HepG2 (cell line): ENCODE measurements around the gene RSKR. TPM values are rescaled to one million over a fixed set of nuclear protein-coding genes. Genes with fewer than 3 reads are reported as not detected.

Experiments
- ELF3 ChIP-seq: IDR thresholded peaks from 2 replicates; pipeline ENCODE4 v1.6.1; 2016; ENCODE audit warnings: missing genetic modification reagents, missing compliant biosample characterization
- FIP1L1 ChIP-seq: fragments of 200-400 bp; formaldehyde crosslinking; IDR thresholded peaks from 2 replicates; pipeline ENCODE4 v1.6.1; 2018; ENCODE audit warnings: low read depth, mild to moderate bottlenecking, low read length, moderate library complexity, borderline replicate concordance; ENCODE audit not compliant: insufficient read depth
- GABPB1 ChIP-seq: IDR thresholded peaks from 2 replicates; pipeline ENCODE4 v1.6.1; 2016; ENCODE audit warnings: mild to moderate bottlenecking, missing genetic modification reagents, moderate library complexity, missing compliant biosample characterization
- KDM5B ChIP-seq: sonication (generic); formaldehyde crosslinking; IDR thresholded peaks from 2 replicates; pipeline ENCODE4 v1.4.0; 2020; ENCODE audit warnings: missing genetic modification reagents, mild to moderate bottlenecking, borderline replicate concordance
- MED8 ChIP-seq: sonication (generic); formaldehyde crosslinking; IDR thresholded peaks from 2 replicates; pipeline ENCODE4 v1.8.1; 2023; ENCODE audit warnings: mild to moderate bottlenecking, missing genetic modification reagents; ENCODE audit not compliant: insufficient replicate concordance
- PAWR ChIP-seq: sonication (generic); formaldehyde crosslinking; IDR thresholded peaks from 2 replicates; pipeline ENCODE4 v1.4.0; 2020; ENCODE audit warnings: missing genetic modification reagents, mild to moderate bottlenecking, borderline replicate concordance
- RXRA ChIP-seq: sonication (generic); formaldehyde crosslinking; IDR thresholded peaks from 2 replicates; pipeline ENCODE4 v1.5.1; 2020; ENCODE audit warnings: missing genetic modification reagents
- ZFP37 ChIP-seq: sonication (generic); formaldehyde crosslinking; IDR thresholded peaks from 2 replicates; pipeline ENCODE4 v1.4.0; 2020; ENCODE audit warnings: missing genetic modification reagents, borderline replicate concordance
- ZNF292 ChIP-seq: sonication (generic); formaldehyde crosslinking; IDR thresholded peaks from 2 replicates; pipeline ENCODE4 v1.8.1; 2022; ENCODE audit warnings: mild to moderate bottlenecking, low read depth, missing genetic modification reagents, borderline replicate concordance
- ZNF333 ChIP-seq: sonication (generic); formaldehyde crosslinking; IDR thresholded peaks from 2 replicates; pipeline ENCODE4 v1.4.0; 2020; ENCODE audit warnings: mild to moderate bottlenecking, missing genetic modification reagents, borderline replicate concordance
- ZNF34 ChIP-seq: sonication (generic); formaldehyde crosslinking; IDR thresholded peaks from 2 replicates; pipeline ENCODE4 v1.4.0; 2020; ENCODE audit warnings: mild to moderate bottlenecking, missing genetic modification reagents, borderline replicate concordance
- ZNF367 ChIP-seq: sonication (generic); formaldehyde crosslinking; IDR thresholded peaks from 2 replicates; pipeline ENCODE4 v1.4.0; 2020; ENCODE audit warnings: missing genetic modification reagents, borderline replicate concordance
- ZNF451 ChIP-seq: sonication (generic); formaldehyde crosslinking; IDR thresholded peaks from 2 replicates; pipeline ENCODE4 v1.5.0; 2020; ENCODE audit warnings: mild to moderate bottlenecking, missing genetic modification reagents
- polyA plus RNA-seq, 8 experiments: library from polyadenylated mRNA; depleted of rRNA in 3 of 8; stranded (reverse) in 7 of 8; unstranded in 1 of 8; fragments of >200 nt; fragmentation: Illumina TruSeq in 4 of 8; extraction: Trizol in 4 of 8; gene quantifications; 2 replicates each; pipeline versions ENCODE4 v1.2.1 to v1.2.3, GENCODE V29; 2011 to 2016; ENCODE audit warnings: low read depth in 4 of 8, missing spikeins in 1 of 8, mixed read lengths in 1 of 8; ENCODE audit not compliant: insufficient read depth in 1 of 8
- total RNA-seq, 5 experiments: library from RNA; depleted of rRNA; stranded (reverse); fragments of >200 nt; fragmentation: Illumina TruSeq; extraction: Trizol; gene quantifications; 2 replicates each; pipeline ENCODE4 v1.2.3, GENCODE V29; 2016; ENCODE audit warnings: low read depth in 1 of 5
- TF ChIP-seq, protein P1 (sequence below): sonication (generic); formaldehyde crosslinking; IDR thresholded peaks from one replicate; pipeline ENCODE4 v1.5.1; 2020; ENCODE audit warnings: mild to moderate bottlenecking, missing genetic modification reagents; ENCODE audit errors: not compliant biosample characterization
- TF ChIP-seq, protein P2 (sequence below): sonication (generic); formaldehyde crosslinking; IDR thresholded peaks from 2 replicates; pipeline ENCODE4 v1.4.0; 2020; ENCODE audit warnings: mild to moderate bottlenecking, missing genetic modification reagents
- TF ChIP-seq, protein P3 (sequence below): sonication (generic); formaldehyde crosslinking; IDR thresholded peaks from 2 replicates; pipeline ENCODE4 v1.8.0; 2023; ENCODE audit warnings: mild to moderate bottlenecking, missing genetic modification reagents
- TF ChIP-seq, protein P4 (sequence below): sonication (generic); formaldehyde crosslinking; IDR thresholded peaks from 2 replicates; pipeline ENCODE4 v1.5.0; 2020; ENCODE audit warnings: missing genetic modification reagents

The RSKR gene
- total and polyA plus RNA-seq, 2 of the 13 experiments (the other 11 are each of a cell fraction or from before 2014, with no cell fraction given) = 5.0 to 10.4 TPM

DNA sequence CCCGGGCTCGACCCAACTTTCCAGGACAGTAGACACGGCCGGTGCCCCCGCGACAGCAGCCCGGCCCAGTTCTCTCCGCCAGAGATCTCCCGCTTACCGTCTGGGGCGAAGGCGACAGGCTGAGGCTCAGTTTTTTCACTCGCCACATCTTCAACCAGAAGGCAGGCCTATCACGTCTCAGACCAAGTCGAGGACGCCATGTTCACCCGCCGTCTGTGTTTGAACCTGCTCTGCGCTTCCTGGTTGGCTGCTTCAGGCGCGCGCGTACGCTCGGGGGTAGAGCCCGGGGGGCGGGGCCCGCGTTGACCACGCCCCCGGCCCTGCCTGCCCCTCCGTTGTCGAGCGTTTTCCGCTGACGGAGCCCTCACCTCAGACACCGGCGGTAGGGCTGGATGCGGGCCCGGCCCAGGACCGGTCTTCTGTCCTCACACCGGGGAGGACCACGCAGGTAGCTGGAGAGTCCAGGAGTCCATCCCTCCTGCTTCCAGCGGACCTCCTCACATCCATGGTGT, 15.1 kb downstream of the RSKR start, which contains the start of gene SPAG5 (continued):
- TF ChIP-seq, protein P1, sequence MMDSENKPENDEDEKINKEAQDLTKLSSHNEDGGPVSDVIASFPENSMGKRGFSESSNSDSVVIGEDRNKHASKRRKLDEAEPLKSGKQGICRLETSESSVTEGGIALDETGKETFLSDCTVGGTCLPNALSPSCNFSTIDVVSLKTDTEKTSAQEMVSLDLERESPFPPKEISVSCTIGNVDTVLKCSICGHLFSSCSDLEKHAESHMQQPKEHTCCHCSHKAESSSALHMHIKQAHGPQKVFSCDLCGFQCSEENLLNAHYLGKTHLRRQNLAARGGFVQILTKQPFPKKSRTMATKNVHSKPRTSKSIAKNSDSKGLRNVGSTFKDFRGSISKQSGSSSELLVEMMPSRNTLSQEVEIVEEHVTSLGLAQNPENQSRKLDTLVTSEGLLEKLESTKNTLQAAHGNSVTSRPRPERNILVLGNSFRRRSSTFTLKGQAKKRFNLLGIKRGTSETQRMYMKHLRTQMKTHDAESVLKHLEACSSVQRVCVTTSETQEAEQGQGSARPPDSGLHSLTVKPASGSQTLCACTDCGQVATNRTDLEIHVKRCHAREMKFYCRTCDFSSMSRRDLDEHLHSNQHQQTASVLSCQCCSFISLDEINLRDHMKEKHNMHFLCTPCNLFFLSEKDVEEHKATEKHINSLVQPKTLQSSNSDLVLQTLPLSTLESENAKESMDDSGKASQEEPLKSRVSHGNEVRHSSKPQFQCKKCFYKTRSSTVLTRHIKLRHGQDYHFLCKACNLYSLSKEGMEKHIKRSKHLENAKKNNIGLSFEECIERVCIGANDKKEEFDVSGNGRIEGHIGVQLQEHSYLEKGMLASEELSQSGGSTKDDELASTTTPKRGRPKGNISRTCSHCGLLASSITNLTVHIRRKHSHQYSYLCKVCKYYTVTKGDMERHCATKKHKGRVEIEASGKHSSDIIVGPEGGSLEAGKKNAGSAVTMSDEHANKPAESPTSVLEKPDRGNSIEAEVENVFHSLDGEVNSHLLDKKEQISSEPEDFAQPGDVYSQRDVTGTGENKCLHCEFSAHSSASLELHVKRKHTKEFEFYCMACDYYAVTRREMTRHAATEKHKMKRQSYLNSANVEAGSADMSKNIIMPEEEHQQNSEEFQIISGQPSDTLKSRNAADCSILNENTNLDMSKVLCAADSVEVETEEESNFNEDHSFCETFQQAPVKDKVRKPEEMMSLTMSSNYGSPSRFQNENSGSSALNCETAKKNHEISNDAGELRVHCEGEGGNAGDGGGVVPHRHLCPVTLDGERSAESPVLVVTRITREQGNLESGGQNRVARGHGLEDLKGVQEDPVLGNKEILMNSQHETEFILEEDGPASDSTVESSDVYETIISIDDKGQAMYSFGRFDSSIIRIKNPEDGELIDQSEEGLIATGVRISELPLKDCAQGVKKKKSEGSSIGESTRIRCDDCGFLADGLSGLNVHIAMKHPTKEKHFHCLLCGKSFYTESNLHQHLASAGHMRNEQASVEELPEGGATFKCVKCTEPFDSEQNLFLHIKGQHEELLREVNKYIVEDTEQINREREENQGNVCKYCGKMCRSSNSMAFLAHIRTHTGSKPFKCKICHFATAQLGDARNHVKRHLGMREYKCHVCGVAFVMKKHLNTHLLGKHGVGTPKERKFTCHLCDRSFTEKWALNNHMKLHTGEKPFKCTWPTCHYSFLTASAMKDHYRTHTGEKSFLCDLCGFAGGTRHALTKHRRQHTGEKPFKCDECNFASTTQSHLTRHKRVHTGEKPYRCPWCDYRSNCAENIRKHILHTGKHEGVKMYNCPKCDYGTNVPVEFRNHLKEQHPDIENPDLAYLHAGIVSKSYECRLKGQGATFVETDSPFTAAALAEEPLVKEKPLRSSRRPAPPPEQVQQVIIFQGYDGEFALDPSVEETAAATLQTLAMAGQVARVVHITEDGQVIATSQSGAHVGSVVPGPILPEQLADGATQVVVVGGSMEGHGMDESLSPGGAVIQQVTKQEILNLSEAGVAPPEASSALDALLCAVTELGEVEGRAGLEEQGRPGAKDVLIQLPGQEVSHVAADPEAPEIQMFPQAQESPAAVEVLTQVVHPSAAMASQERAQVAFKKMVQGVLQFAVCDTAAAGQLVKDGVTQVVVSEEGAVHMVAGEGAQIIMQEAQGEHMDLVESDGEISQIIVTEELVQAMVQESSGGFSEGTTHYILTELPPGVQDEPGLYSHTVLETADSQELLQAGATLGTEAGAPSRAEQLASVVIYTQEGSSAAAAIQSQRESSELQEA (CRISPR knock-in tag) = no peak
- TF ChIP-seq FIP1L1 (no peak), MED8 (CRISPR knock-in tag) (peak; percentile 78), ZNF333 (CRISPR knock-in tag) (peak; percentile 76; the same call in 1 of the 2 replicates), ZNF367 (CRISPR knock-in tag) (no peak), ELF3 (CRISPR knock-in tag) (peak; percentile 64; the same call in 1 of the 2 replicates), ZNF34 (CRISPR knock-in tag) (no peak), KDM5B (CRISPR knock-in tag) (peak; percentile 59; the same call in 1 of the 2 replicates), PAWR (CRISPR knock-in tag) (no peak), ZNF451 (no peak), GABPB1 (CRISPR knock-in tag) (peak; percentile 74; the same call in 1 of the 2 replicates), ZNF292 (no peak), ZFP37 (CRISPR knock-in tag) (0 out of 2 replicates have a peak, but pooled peaks have one; percentile 52), RXRA (CRISPR knock-in tag) (peak; percentile 17; the same call in 1 of the 2 replicates)
- TF ChIP-seq, protein P2, sequence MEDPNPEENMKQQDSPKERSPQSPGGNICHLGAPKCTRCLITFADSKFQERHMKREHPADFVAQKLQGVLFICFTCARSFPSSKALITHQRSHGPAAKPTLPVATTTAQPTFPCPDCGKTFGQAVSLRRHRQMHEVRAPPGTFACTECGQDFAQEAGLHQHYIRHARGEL (CRISPR knock-in tag) = 0 out of 2 replicates have a peak, but pooled peaks have one; percentile 41
- TF ChIP-seq, protein P3, sequence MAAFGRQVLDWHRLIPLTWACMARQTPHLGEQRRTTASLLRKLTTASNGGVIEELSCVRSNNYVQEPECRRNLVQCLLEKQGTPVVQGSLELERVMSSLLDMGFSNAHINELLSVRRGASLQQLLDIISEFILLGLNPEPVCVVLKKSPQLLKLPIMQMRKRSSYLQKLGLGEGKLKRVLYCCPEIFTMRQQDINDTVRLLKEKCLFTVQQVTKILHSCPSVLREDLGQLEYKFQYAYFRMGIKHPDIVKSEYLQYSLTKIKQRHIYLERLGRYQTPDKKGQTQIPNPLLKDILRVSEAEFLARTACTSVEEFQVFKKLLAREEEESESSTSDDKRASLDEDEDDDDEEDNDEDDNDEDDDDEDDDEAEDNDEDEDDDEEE (CRISPR knock-in tag) = peak; percentile 38; the same call in 1 of the 2 replicates
- TF ChIP-seq, protein P4, sequence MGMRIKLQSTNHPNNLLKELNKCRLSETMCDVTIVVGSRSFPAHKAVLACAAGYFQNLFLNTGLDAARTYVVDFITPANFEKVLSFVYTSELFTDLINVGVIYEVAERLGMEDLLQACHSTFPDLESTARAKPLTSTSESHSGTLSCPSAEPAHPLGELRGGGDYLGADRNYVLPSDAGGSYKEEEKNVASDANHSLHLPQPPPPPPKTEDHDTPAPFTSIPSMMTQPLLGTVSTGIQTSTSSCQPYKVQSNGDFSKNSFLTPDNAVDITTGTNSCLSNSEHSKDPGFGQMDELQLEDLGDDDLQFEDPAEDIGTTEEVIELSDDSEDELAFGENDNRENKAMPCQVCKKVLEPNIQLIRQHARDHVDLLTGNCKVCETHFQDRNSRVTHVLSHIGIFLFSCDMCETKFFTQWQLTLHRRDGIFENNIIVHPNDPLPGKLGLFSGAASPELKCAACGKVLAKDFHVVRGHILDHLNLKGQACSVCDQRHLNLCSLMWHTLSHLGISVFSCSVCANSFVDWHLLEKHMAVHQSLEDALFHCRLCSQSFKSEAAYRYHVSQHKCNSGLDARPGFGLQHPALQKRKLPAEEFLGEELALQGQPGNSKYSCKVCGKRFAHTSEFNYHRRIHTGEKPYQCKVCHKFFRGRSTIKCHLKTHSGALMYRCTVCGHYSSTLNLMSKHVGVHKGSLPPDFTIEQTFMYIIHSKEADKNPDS (CRISPR knock-in tag) = no peak
